GM18867 (cell line): ENCODE measurements around the gene SNF8.

Experiments
- ATAC-seq: cut with Tn5 transposase; IDR thresholded peaks from one replicate; pipeline ENCODE4 v1.9.1; 2021; ENCODE audit warnings: mild to moderate bottlenecking, moderate library complexity; ENCODE audit not compliant: unreplicated experiment

The SNF8 gene

DNA sequence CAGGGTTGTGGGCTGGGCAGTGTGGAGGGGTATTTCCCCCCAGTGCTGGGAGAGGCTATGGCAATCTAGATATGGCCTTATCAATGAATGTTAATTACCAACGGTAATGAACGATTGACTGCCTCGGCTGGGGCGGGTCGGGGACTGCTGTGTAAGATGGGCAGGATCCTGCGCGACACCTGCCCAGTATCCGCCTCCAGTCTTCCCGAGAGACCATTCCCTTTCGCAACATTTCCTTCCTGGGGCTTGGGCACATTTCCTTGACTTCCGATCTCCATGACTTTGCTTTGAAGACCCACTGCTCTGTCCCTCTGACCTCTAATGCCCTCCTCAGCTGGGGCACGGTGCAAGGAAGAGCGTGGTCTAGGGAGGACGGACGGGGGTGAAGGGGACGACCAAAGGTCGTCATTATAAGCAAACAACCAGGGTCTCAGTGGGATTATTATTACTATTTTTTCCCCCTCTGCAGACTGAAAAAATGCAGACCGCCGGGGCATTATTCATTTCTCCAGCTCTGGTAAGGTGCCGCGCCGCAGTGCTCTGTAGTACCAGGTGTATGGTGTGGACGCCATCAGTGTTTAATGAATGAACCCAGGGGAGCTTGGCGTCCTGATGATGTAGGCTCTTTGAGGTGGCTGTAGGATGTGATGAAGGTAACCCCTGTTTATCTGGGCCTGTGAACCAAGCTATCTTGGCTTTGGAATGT, 51.5 kb downstream of the SNF8 start:
- no peak for ATAC-seq

DNA sequence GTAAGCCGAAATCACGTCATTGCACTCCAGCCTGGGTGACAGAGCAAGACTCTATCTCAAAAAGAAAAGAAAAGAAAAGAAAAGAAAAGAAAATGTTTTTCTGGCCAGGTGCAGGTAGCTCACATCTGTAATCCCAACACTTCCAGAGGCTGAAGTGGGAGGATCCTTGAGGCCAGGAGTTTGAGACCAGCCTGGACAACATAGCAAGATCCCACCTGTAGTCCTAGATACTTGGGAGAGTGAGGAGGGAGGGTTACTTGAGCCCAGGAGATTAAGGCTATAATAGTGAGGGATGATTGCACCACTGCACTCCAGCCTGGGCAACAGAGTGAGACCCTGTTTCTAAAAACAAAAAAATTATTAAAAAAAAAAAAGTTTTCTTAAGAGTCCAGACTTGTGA, 54.6 kb downstream of the SNF8 start:
- ATAC-seq: no peak

DNA sequence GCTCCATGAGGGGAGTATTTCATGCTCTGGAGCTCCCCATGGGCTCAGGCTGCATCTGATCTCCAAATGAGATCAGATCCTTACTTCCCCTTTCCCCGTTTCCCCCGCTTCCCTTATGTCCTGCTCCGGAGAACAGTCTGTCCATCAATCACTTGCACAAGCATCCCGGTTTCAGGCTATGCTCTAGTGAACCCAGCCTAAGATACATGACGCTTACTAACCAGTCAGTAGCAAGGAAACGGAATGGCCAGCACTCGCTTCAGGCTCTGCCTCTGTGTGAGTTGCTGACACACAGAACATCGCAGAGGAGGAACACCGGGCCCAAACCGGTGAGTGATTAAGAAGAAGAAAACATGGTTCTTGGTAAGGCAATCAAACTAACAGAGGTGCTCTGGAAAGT, 61.5 kb downstream of the SNF8 start:
- ATAC-seq: no peak

DNA sequence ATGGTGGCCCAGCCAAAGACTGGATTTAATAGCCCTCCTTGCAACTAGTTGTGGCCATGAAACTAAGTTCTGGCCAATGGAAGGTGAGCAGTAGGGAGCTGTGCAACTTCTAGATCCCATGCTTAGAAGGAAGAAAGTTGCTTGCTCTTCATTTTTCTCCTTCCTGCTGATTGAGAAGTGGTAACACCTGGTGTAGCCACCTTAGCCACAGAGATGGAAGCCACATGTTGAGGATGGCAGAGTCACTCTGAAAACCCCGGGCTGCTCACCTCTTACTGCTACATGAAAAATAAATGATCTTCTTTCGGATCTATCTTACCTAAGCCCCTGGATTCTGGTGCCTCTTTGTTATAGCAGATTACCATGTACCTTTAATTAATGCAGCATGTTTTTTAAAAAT, 62.4 kb downstream of the SNF8 start:
- ATAC-seq: no peak
